Measurements from ENCODE around the gene EPN2.

Gene EPN2

DNA sequence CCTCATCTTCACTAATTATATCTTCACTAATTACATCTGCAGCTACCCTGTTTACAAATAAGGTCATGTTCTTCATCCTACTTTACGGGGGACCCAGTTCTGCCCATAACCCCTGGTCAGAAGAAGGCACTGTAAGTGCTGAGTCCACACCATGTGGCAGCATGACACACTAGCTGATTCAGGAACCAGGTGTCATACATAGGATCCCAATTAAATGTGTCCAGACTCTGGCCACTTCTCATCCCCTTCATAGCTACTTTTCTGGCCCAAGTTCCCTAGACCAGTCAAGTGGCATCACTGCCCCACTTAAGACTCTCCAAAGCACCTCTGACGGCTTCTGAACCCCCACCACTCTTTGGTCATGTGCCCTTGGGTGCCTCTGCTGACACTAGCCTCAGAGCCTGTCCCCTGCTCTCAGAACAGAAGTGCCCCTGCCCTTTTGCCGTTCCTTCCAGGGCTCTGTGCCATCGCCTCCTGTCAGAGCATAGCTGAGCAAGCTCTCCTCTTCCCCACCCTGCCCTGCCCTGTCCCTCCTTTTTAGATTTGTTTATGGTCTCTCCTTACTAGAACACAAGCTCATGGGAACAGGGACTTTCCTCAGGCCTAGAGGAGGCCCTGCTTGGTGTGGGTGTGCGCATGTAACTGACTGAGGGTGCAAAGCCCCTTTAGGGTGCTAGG, 64.2 kb downstream of the EPN2 start:
- TF ChIP-seq POLR2AphosphoS5 (IDR thresholded peaks at IDR 0.05; ENCODE audit: low read depth, low read length) (no peak), TAF1 (IDR thresholded peaks at IDR 0.05; ENCODE audit: borderline replicate concordance, insufficient read depth, low read length) (no peak)
- TF ChIP-seq, protein P1, sequence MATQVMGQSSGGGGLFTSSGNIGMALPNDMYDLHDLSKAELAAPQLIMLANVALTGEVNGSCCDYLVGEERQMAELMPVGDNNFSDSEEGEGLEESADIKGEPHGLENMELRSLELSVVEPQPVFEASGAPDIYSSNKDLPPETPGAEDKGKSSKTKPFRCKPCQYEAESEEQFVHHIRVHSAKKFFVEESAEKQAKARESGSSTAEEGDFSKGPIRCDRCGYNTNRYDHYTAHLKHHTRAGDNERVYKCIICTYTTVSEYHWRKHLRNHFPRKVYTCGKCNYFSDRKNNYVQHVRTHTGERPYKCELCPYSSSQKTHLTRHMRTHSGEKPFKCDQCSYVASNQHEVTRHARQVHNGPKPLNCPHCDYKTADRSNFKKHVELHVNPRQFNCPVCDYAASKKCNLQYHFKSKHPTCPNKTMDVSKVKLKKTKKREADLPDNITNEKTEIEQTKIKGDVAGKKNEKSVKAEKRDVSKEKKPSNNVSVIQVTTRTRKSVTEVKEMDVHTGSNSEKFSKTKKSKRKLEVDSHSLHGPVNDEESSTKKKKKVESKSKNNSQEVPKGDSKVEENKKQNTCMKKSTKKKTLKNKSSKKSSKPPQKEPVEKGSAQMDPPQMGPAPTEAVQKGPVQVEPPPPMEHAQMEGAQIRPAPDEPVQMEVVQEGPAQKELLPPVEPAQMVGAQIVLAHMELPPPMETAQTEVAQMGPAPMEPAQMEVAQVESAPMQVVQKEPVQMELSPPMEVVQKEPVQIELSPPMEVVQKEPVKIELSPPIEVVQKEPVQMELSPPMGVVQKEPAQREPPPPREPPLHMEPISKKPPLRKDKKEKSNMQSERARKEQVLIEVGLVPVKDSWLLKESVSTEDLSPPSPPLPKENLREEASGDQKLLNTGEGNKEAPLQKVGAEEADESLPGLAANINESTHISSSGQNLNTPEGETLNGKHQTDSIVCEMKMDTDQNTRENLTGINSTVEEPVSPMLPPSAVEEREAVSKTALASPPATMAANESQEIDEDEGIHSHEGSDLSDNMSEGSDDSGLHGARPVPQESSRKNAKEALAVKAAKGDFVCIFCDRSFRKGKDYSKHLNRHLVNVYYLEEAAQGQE (IDR thresholded peaks at IDR 0.05; ENCODE audit: insufficient read depth in 1 of 2, low read depth in 2 of 2, low read length in 2 of 2) = no peak

DNA sequence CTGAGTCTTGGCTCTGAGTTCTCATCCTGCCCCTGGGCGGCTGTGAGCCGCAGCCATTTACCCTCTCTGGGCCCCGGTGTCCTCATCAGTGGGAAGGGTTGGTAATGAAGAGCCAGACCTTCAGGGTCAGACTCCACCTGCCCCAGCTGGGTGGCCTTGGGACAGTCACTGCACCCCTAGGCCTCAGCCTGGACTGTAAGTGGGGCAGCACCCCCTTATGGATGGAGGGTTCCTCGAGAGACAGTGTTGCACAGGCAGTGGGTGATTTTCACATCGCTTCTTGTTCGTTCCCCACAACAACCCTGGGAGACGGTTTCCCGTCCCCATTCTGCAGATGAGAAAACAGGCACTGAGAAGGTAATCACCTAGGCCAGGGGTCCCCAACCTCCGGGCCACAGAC, 64.8 kb downstream of the EPN2 start:
- TF ChIP-seq, protein P1 (IDR thresholded peaks at IDR 0.05; ENCODE audit: insufficient read depth in 1 of 2, low read depth in 2 of 2, low read length in 2 of 2) = no peak
- TF ChIP-seq FOXP2 (optimal IDR thresholded peaks at IDR 0.05; ENCODE audit: borderline replicate concordance, extremely low read depth, extremely low read length, insufficient read depth) = no peak
- no peak for TF ChIP-seq POLR2AphosphoS5 (IDR thresholded peaks at IDR 0.05; ENCODE audit: low read depth, low read length)
- TF ChIP-seq SIN3A (IDR thresholded peaks at IDR 0.05; ENCODE audit: borderline replicate concordance, insufficient read depth, low read length) = no peak

DNA sequence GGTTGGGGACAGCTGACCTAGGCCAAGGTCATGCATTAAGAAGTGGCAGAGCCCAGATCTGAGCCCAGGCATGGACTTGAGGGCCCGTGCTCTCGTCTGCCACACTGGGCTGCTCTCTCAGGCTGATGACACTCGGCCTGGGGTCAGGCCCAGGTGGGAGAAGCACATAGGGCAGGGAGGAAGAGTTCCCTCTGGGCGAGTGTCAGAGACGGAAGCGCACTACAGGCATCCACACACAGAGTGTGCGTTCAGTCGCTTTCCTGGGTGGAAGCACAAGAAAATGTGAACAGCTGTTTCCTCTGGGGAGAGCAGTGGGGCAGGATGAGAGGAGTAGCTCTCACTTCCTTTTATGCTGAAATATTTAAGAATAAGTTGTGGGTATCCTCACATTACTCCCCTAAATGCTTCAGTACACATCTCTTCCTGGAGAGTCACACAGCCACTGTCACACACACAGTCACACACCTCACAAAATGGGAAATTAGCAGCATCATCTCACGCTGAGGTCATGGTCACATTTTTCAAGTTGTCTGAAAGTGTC, 65.7 kb downstream of the EPN2 start:
- TF ChIP-seq, protein P1 (IDR thresholded peaks at IDR 0.05; ENCODE audit: insufficient read depth in 1 of 2, low read depth in 2 of 2, low read length in 2 of 2) = no peak
- TF ChIP-seq TAF1 (IDR thresholded peaks at IDR 0.05; ENCODE audit: borderline replicate concordance, insufficient read depth, low read length) = no peak
- TF ChIP-seq FOXP2 (optimal IDR thresholded peaks at IDR 0.05; ENCODE audit: borderline replicate concordance, extremely low read depth, extremely low read length, insufficient read depth) = no peak
- no peak for TF ChIP-seq SIN3A (IDR thresholded peaks at IDR 0.05; ENCODE audit: borderline replicate concordance, insufficient read depth, low read length)

DNA sequence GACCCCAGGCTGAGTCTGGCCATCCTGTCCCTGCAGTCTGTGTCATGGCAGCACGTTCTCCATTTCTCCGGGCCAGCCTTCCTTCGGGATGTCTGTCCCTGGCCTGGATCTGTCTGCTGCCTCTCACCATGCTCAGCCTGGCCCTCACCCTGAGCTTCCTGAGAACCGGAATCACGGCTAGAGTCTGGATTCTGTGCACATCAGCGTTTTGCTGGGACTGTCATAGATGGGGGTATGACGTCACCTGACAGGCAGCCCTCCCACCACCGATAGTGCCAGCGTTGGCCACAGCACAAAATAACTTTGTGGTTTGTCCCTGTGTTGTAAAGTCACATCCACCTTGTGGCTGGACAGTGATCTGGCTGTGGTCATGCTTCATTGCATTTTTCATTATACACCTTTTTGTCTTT, 66.2 kb downstream of the EPN2 start:
- TF ChIP-seq, protein P1 (IDR thresholded peaks at IDR 0.05; ENCODE audit: insufficient read depth in 1 of 2, low read depth in 2 of 2, low read length in 2 of 2) = no peak
- TF ChIP-seq TAF1 (IDR thresholded peaks at IDR 0.05; ENCODE audit: borderline replicate concordance, insufficient read depth, low read length) = no peak
- TF ChIP-seq FOXP2 (optimal IDR thresholded peaks at IDR 0.05; ENCODE audit: borderline replicate concordance, extremely low read depth, extremely low read length, insufficient read depth) = no peak
- no peak for TF ChIP-seq POLR2AphosphoS5 (IDR thresholded peaks at IDR 0.05; ENCODE audit: low read depth, low read length)
- TF ChIP-seq SIN3A (IDR thresholded peaks at IDR 0.05; ENCODE audit: borderline replicate concordance, insufficient read depth, low read length) = no peak

DNA sequence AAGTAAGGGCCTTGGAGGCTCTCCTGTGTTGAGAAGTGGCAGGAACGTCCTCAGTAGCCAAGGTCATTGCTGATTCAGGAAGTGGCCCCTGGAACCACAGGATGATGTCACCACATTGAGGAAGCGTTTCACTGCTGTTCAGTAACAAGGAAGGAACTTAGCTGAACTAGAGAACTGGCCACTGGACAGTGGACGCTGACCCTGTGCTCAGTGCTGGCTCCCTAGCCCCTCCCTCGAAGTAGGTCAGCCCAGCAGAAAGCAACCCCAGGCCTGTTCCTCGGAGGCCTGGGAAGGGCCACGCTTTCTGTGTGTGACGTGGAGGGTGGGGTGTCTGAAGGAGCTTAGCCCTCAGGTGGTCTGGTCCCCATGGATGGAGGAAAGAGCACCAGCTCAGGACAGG, 67.0 kb downstream of the EPN2 start:
- TF ChIP-seq TAF1 (IDR thresholded peaks at IDR 0.05; ENCODE audit: borderline replicate concordance, insufficient read depth, low read length) (no peak), FOXP2 (optimal IDR thresholded peaks at IDR 0.05; ENCODE audit: borderline replicate concordance, extremely low read depth, extremely low read length, insufficient read depth) (peak; percentile 21)
- TF ChIP-seq, protein P1 (IDR thresholded peaks at IDR 0.05; ENCODE audit: insufficient read depth in 1 of 2, low read depth in 2 of 2, low read length in 2 of 2) = peak in 1 of 2 experiments; percentile 73; a peak in 1 of 4 replicates
